Gastroesophageal sphincter (tissue), 4 donors: ENCODE measurements around the gene TSPAN19. TPM values are rescaled to one million over a fixed set of nuclear protein-coding genes. Genes with fewer than 3 reads are reported as not detected.

Experiments
- ATAC-seq: fragments of 150-250 bp; one replicate; pipeline ENCODE4 v1.9.1; 2016; ENCODE audit warnings: mild to moderate bottlenecking, moderate library complexity
- H3K27ac ChIP-seq, 4 donors: fragments of 200-600 bp; sonication (generic) in 3 of 4; 1 replicate in 3 of 4; 2 replicates in 1 of 4; pipeline ENCODE4 v1.5.1; 2016 to 2019
- H3K27me3 ChIP-seq: fragments of 200-600 bp; sonication (generic); one replicate; pipeline ENCODE4 v1.5.1; 2019
- H3K36me3 ChIP-seq, 2 donors: fragments of 200-600 bp; sonication (generic); one replicate each; pipeline ENCODE4 v1.5.1; 2019; ENCODE audit warnings: control low read depth in 1 of 2
- H3K4me1 ChIP-seq, 3 donors: fragments of 200-600 bp; sonication (generic); 1 replicate in 2 of 3; 2 replicates in 1 of 3; pipeline ENCODE4 v1.5.1; 2016 to 2019; ENCODE audit warnings: control low read depth in 2 of 3
- H3K4me3 ChIP-seq, 2 donors: fragments of 200-600 bp; sonication (generic); one replicate each; pipeline ENCODE4 v1.5.1; 2019; ENCODE audit warnings: mild to moderate bottlenecking in 1 of 2, moderate library complexity in 1 of 2
- H3K9me3 ChIP-seq, 3 donors: fragments of 200-600 bp; sonication (generic); one replicate each; pipeline ENCODE4 v1.5.1; 2017 to 2019; ENCODE audit warnings: control low read depth in 2 of 3
- CTCF ChIP-seq, 4 experiments: fragments of 200-600 bp in 2 of 4; fragments of 450-650 bp in 2 of 4; sonication (generic) in 1 of 4; IDR thresholded peaks; one replicate each; pipeline ENCODE4 v1.5.1; 2017 to 2019; ENCODE audit warnings: antibody characterized with exemption in 4 of 4, mild to moderate bottlenecking in 2 of 4, moderate library complexity in 2 of 4
- EP300 ChIP-seq: sonication (generic); formaldehyde crosslinking; IDR thresholded peaks from one replicate; pipeline ENCODE4 v1.6.1; 2017; ENCODE audit warnings: antibody characterized with exemption, mild to moderate bottlenecking
- POLR2A ChIP-seq, 2 donors: fragments of 450-650 bp; IDR thresholded peaks; one replicate each; pipeline ENCODE4 v1.6.1; 2017; ENCODE audit warnings: antibody characterized with exemption in 2 of 2, mild to moderate bottlenecking in 2 of 2, moderate library complexity in 1 of 2
- POLR2AphosphoS5 ChIP-seq: sonication (generic); formaldehyde crosslinking; IDR thresholded peaks from one replicate; pipeline ENCODE4 v1.6.1; 2017; ENCODE audit warnings: antibody characterized with exemption
- WGBS, 2 donors: methylation state at CpG; one replicate each; pipeline ENCODE4 v1.1.5; 2018; ENCODE audit warnings: low coverage in 1 of 2; 5-methylcytosine and 5-hydroxymethylcytosine counted together
- total RNA-seq, 4 donors: library from RNA; depleted of rRNA; stranded (reverse); fragments of >200 nt; gene quantifications; one replicate each; pipeline ENCODE4 v1.1.0, GENCODE V29; 2016

The TSPAN19 gene
- total RNA-seq, 4 donors from 2014 or later: 0.10 TPM; not detected in 3

DNA sequence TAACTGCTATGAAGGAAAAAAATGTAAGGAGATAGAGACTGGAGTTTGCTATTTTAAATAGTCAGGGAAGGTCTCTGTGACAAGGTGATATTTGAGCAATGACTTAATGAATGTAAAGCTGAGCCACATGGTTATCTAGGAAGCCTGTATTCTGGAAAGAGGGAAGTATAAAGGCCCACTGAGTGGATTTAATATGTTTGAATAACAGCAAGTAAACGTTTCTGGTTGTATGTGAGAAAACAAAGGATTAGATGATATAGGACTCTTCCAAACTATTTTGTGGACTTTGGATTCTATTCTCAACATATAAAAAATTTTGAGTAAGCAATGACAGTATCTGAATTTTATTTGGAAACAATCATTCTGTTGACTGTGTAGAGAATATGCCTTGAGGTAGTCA, 5.3 kb upstream of the TSPAN19 start:
- Histone ChIP-seq H3K9me3 (no peaks in the 10 kb centered on the region), H3K27me3 (peaks cover 4% of the 10 kb centered on the region), H3K27ac (no peak overlapping the region), H3K36me3 (no peaks in the 10 kb centered on the region), H3K4me3 (no peak overlapping the region), H3K4me1 (peaks cover 0 to 6% (median 0%) of the 10 kb centered on the region in 3 donors)
- WGBS, 2 donors: 25 to 43% methylated on average over 1 of the region's 1 CpG
- ATAC-seq: no peak
- no peak for TF ChIP-seq EP300
- no peak for TF ChIP-seq POLR2A (IDR thresholded peaks at IDR 0.05)
- TF ChIP-seq CTCF (IDR thresholded peaks at IDR 0.05): no peak
- TF ChIP-seq POLR2AphosphoS5: no peak

DNA sequence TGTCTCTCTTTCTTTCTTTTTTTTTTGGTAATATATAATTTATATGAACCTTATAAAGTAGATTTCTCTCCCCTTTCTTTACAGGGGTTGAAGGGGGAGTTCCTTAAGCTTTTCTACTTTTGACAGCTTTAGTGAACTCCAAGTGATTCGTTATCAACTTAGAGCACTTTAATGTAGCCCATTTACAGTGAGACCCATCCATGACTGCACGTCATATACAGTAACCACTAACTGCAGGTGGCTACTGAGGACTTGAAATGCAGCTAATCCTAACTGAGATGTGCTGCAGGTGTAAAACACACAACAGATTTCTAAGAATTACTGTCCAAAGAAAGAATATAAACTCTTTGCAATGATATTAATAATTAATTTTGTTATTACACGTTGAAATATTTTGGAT, 656 bp upstream of the TSPAN19 start:
- peaks cover 0 to 9% (median 0%) of the 10 kb centered on the region in 3 donors for H3K4me1 ChIP-seq
- no peaks in the 10 kb centered on the region for H3K27me3 ChIP-seq
- peak overlapping the region; percentile 57 for H3K4me3 ChIP-seq
- H3K36me3 ChIP-seq: no peaks in the 10 kb centered on the region
- 15 to 19% methylated on average over 3 of the region's 3 CpGs for WGBS, 2 donors
- no peak overlapping the region for H3K27ac ChIP-seq
- no peaks in the 10 kb centered on the region for H3K9me3 ChIP-seq
- TF ChIP-seq POLR2AphosphoS5: no peak
- no peak for TF ChIP-seq CTCF (IDR thresholded peaks at IDR 0.05)
- TF ChIP-seq EP300: no peak
- no peak for TF ChIP-seq POLR2A (IDR thresholded peaks at IDR 0.05)
- no peak for ATAC-seq

- H3K4me1 ChIP-seq: no peaks in the 10 kb centered on the region
- TF ChIP-seq EP300: no peak
- peak in 3 of 4 experiments; percentile 32 to 55 (median 40) for TF ChIP-seq CTCF (IDR thresholded peaks at IDR 0.05)
- ATAC-seq: no peak
- no peak overlapping the region for H3K27ac ChIP-seq
- H3K27me3 ChIP-seq: peaks cover 17% of the 10 kb centered on the region
- H3K9me3 ChIP-seq: no peaks in the 10 kb centered on the region
- no peak overlapping the region for H3K4me3 ChIP-seq
- no peaks in the 10 kb centered on the region for H3K36me3 ChIP-seq
Observed at GRCh38 chr12:85029456-85029855, 6.6 kb downstream of the TSPAN19 start.

- H3K27me3 ChIP-seq: no peaks in the 10 kb centered on the region
- H3K4me3 ChIP-seq: no peak overlapping the region
- no peaks in the 10 kb centered on the region for H3K9me3 ChIP-seq
- H3K27ac ChIP-seq: no peak overlapping the region
- ATAC-seq: no peak
- H3K36me3 ChIP-seq: no peaks in the 10 kb centered on the region
- TF ChIP-seq POLR2AphosphoS5: no peak
- TF ChIP-seq CTCF (IDR thresholded peaks at IDR 0.05): no peak
- no peak for TF ChIP-seq EP300
- TF ChIP-seq POLR2A (IDR thresholded peaks at IDR 0.05): no peak
- 21 to 22% methylated on average over 2 of the region's 2 CpGs for WGBS, 2 donors
- H3K4me1 ChIP-seq: no peaks in the 10 kb centered on the region
Observed at GRCh38 chr12:85018098-85018497, 18.0 kb downstream of the TSPAN19 start.

DNA sequence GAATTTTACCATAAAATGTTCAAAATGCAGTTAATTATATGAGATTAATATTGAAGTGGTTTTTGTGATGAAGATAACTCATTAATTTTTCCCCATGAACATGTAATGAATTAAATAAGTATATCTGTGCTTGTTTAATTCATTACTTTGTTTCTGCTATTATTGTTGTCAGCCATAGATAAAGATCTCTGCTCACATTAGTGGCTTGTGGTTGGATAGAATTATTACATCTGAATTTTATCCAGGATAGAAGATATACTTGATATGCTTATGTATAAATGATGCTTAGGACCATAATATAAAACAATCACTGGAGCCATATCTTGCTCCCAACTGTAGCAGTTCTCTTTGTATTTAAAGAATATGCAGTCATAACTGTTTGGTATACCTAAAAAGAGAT, 18.5 kb downstream of the TSPAN19 start:
- Histone ChIP-seq H3K27me3 (no peaks in the 10 kb centered on the region), H3K4me1 (no peaks in the 10 kb centered on the region), H3K27ac (no peak overlapping the region), H3K4me3 (no peak overlapping the region), H3K9me3 (no peaks in the 10 kb centered on the region), H3K36me3 (no peaks in the 10 kb centered on the region)
- no peak for ATAC-seq
- no peak for TF ChIP-seq POLR2A (IDR thresholded peaks at IDR 0.05)
- no peak for TF ChIP-seq POLR2AphosphoS5
- TF ChIP-seq CTCF (IDR thresholded peaks at IDR 0.05): no peak
- TF ChIP-seq EP300: no peak
